HFFc6 (cell line): ENCODE results near the gene ADGRG3. TPM values are rescaled to one million over a fixed set of nuclear protein-coding genes. Genes with fewer than 3 reads are reported as not detected.
A peak's percentile ranks its signal among the peaks of the same experiment; 100 is the strongest.
"Not testable (repeated sequence)": the region's sequence is repeated elsewhere in the genome, so short reads cannot be mapped to it uniquely, and the experiment has no call there.

Experiments
- DNase-seq: peaks from one replicate; pipeline ENCODE4 v3.0.0-alpha.2; 2018
- H3K27ac Mint-ChIP-seq: 2 replicates; pipeline ENCODE4 v1.8.0; 2020; ENCODE audit warnings: mild to moderate bottlenecking, mixed read lengths
- H3K27me3 Mint-ChIP-seq: 2 replicates; pipeline ENCODE4 v1.8.0; 2021; ENCODE audit warnings: mild to moderate bottlenecking, moderate library complexity, mixed read lengths; ENCODE audit not compliant: insufficient read depth
- H3K36me3 Mint-ChIP-seq: 2 replicates; pipeline ENCODE4 v1.8.0; 2021; ENCODE audit warnings: low read depth, mixed read lengths
- H3K4me1 Mint-ChIP-seq: 2 replicates; pipeline ENCODE4 v1.8.0; 2020; ENCODE audit warnings: low read depth, mixed read lengths
- H3K4me3 Mint-ChIP-seq: 2 replicates; pipeline ENCODE4 v1.8.0; 2020; ENCODE audit warnings: mild to moderate bottlenecking, moderate library complexity, mixed read lengths
- H3K9me3 Mint-ChIP-seq: 2 replicates; pipeline ENCODE4 v1.8.0; 2020; ENCODE audit warnings: mild to moderate bottlenecking, mixed read lengths
- total RNA-seq, 6 experiments: library from RNA; stranded (reverse); fragmentation: NEBNext Ultra II Directional; extraction: Animal tissue kit (Norgen Biotek cat#: 25700); gene quantifications; 2 replicates in 1 of 6; 3 replicates in 5 of 6; pipeline ENCODE4 v1.2.3, GENCODE V29; 2021
- TF ChIP-seq, protein P1 (sequence below): fragments of 200-600 bp; sonication (generic); IDR thresholded peaks from 2 replicates; pipeline ENCODE4 v1.5.0; 2021; ENCODE audit warnings: antibody characterized with exemption, mild to moderate bottlenecking

The ADGRG3 gene
- total RNA-seq, 6 experiments from 2014 or later: not detected

DNA sequence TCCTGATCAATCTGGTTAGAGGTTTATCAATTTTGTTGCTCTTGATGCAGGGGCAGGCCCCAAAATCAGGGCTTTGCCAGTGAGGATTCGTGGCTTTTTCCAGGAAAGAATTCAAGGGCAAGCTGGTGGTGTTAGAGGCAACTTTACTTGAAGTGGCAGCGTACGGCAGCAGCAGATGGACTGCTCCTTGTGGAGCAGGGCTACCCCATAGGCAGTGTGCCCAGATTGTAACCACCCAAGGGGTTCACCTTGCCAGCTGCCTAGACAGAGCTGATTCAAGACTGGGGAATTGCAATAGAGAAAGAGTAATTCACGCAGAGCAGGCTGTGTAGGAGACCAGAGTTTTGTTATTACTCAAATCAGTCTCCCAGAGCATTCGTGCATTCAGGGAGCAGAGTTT, 43.2 kb downstream of the ADGRG3 start:
- Mint-ChIP-seq H3K27me3 (peaks cover 37% of the 10 kb centered on the region), H3K4me3 (no peak overlapping the region), H3K36me3 (no peaks in the 10 kb centered on the region), H3K4me1 (no peaks in the 10 kb centered on the region), H3K9me3 (no peaks in the 10 kb centered on the region), H3K27ac (no peak overlapping the region)
- TF ChIP-seq, protein P1, sequence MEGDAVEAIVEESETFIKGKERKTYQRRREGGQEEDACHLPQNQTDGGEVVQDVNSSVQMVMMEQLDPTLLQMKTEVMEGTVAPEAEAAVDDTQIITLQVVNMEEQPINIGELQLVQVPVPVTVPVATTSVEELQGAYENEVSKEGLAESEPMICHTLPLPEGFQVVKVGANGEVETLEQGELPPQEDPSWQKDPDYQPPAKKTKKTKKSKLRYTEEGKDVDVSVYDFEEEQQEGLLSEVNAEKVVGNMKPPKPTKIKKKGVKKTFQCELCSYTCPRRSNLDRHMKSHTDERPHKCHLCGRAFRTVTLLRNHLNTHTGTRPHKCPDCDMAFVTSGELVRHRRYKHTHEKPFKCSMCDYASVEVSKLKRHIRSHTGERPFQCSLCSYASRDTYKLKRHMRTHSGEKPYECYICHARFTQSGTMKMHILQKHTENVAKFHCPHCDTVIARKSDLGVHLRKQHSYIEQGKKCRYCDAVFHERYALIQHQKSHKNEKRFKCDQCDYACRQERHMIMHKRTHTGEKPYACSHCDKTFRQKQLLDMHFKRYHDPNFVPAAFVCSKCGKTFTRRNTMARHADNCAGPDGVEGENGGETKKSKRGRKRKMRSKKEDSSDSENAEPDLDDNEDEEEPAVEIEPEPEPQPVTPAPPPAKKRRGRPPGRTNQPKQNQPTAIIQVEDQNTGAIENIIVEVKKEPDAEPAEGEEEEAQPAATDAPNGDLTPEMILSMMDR: no peak
- no peak for DNase-seq

DNA sequence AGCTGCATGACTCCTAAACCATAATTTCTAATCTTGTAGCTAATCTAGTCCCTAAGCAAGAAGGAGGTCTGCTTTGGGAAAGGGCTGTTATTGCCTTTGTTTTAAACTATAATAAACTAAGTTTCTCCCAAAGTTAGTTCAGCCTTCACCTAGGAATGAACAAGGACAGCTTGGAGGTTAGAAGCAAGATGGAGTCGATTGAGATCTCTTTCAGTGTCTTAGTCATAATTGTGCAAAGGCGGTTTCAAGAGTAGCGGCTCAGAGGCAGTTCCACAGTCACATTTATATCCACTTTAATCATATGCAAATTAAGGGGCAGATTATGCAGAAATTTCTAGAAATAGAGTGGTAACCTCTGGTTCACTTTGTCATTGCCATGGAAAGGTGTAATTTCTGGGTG, 43.9 kb downstream of the ADGRG3 start:
- H3K4me1 Mint-ChIP-seq: no peaks in the 10 kb centered on the region

DNA sequence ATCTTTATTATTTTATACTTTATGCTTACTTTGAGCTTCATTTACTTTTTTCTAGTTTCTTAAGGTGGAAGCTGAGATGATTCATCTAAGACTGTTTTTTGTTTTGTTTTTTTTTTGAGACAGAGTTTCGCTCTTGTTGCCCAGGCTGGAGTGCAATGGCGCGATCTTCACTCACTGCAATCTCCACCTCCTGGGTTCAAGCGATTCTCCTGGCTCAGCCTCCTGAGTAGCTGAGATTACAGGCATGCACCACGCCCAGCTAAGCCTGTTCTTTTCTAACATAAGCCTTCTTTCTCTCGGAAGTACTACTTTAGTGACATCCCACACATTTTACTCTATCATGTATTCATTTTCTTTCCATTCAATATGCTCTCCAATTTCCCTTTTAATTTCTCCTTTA, 44.5 kb downstream of the ADGRG3 start:
- H3K27me3 Mint-ChIP-seq: peaks cover 46% of the 10 kb centered on the region
- H3K27ac Mint-ChIP-seq, H3K9me3 Mint-ChIP-seq, H3K4me3 Mint-ChIP-seq, H3K36me3 Mint-ChIP-seq, DNase-seq, H3K4me1 Mint-ChIP-seq: not testable (repeated sequence)

More for the DNA sequence above, 43.9 kb downstream of the ADGRG3 start:
- DNase-seq: no peak
- Mint-ChIP-seq H3K9me3 (no peaks in the 10 kb centered on the region), H3K27me3 (peaks cover 42% of the 10 kb centered on the region), H3K36me3 (no peaks in the 10 kb centered on the region), H3K27ac (no peak overlapping the region), H3K4me3 (no peak overlapping the region)
- TF ChIP-seq, protein P1: no peak

DNA sequence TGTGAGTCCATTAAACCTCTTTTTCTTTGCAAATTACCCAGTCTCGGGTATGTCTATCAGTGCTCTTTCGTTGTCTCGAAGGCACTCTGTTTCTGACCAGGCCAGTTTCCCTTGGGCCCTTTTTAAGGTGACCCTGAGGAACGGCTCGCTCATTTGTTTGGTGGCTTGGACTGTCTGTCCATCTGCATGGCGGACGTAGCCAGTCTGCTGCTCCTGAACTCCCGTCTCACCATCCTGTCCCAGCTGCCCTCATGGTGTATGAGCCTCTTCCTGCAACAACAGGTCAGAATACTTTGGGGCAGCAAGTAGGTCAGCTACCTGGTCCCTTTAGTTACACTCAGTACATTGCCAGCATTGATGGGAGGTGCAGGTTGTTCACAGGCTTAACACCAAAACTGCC, 45.5 kb downstream of the ADGRG3 start:
- H3K4me1 Mint-ChIP-seq: no peaks in the 10 kb centered on the region
- peaks cover 52% of the 10 kb centered on the region for H3K27me3 Mint-ChIP-seq
- no peaks in the 10 kb centered on the region for H3K9me3 Mint-ChIP-seq
- TF ChIP-seq, protein P1: no peak
- no peak overlapping the region for H3K4me3 Mint-ChIP-seq
- H3K36me3 Mint-ChIP-seq: no peaks in the 10 kb centered on the region
- no peak overlapping the region for H3K27ac Mint-ChIP-seq
- no peak for DNase-seq

DNA sequence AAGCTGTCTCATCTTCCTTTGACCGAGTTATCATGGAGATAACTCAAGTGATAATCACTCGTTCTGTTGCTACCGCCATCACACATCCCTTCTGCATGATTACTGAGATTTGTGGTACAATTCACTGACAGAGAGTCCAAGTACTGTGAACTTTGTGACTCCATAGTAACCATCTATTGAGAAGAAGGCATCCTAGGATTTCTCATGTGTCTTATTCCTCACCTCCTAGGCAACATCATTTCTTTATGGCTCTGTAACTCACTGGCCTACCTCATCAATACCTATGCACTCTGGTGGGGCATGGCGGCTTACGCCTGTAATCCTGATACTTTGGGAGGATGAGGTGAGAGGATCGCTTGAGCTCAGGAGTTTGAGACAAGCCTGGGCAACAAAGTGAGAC, 45.9 kb downstream of the ADGRG3 start:
- H3K4me1 Mint-ChIP-seq: no peaks in the 10 kb centered on the region
- DNase-seq: no peak
- no peak overlapping the region for H3K27ac Mint-ChIP-seq
- H3K9me3 Mint-ChIP-seq: no peaks in the 10 kb centered on the region
- no peak overlapping the region for H3K4me3 Mint-ChIP-seq
- H3K27me3 Mint-ChIP-seq: peaks cover 52% of the 10 kb centered on the region
- TF ChIP-seq, protein P1: no peak
- H3K36me3 Mint-ChIP-seq: no peaks in the 10 kb centered on the region

DNA sequence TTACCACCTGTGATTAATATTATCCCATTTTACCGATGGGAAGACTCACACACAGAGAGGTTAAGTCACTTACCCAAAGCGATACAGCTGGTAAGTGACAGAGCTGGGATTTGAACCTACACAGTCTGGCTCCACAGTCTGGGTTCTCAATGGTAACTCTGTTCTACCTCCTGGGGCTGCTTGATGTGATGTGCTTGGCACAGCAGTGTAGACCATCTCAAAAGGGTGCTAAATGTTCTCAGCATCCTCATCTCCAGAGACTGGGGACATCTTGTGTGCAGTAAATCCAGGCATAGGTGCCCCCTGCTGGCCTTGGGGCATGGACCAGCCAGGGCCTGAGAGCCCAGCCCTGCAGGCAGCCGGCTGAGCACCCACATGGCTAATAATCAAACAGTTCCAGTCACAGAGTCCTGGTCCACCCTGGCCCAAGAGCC, 52.1 kb downstream of the ADGRG3 start:
- Mint-ChIP-seq H3K36me3 (no peaks in the 10 kb centered on the region), H3K4me1 (no peaks in the 10 kb centered on the region), H3K9me3 (no peaks in the 10 kb centered on the region), H3K27ac (no peak overlapping the region), H3K27me3 (peaks cover 34% of the 10 kb centered on the region), H3K4me3 (no peak overlapping the region)
- TF ChIP-seq, protein P1: peak; percentile 85
- peak; percentile 47 for DNase-seq
